Transverse colon (tissue), 4 donors: ENCODE measurements around the gene GREM2.

Source experiments
- CTCF ChIP-seq, 5 experiments: fragments of 200-600 bp in 3 of 5; fragments of 450-650 bp in 2 of 5; sonication (generic) in 3 of 5; IDR thresholded peaks; 1 replicate in 2 of 5; 2 replicates in 3 of 5; pipeline ENCODE4 v1.5.1; 2016 to 2017; ENCODE audit warnings: antibody characterized with exemption in 5 of 5, inconsistent platforms in 3 of 5, mild to moderate bottlenecking in 2 of 5, moderate library complexity in 1 of 5
- EP300 ChIP-seq: sonication (generic); formaldehyde crosslinking; IDR thresholded peaks from one replicate; pipeline ENCODE4 v1.6.1; 2017; ENCODE audit warnings: antibody characterized with exemption, low read depth
- POLR2AphosphoS5 ChIP-seq, 3 donors: sonication (generic); formaldehyde crosslinking; IDR thresholded peaks; one replicate each; pipeline ENCODE4 v1.6.1; 2016; ENCODE audit warnings: antibody characterized with exemption in 3 of 3

- no peak for TF ChIP-seq CTCF (IDR thresholded peaks at IDR 0.05)
- TF ChIP-seq POLR2AphosphoS5 (IDR thresholded peaks at IDR 0.05), result no peak
- TF ChIP-seq EP300, result no peak
Measured at GRCh38 chr1:240613356-240614142, 1.6 kb upstream of the GREM2 start.
